ENCODE measurements around the gene RNF169.

- no peak for TF ChIP-seq CTCF (IDR thresholded peaks at IDR 0.05)
- no peak for TF ChIP-seq ZFX (IDR thresholded peaks at IDR 0.05; ENCODE audit: borderline replicate concordance)
These were observed 112.1 kb downstream of the RNF169 start for GRCh38 chr11:74860743-74861142.
